HG03442 (cell line): ENCODE measurements around the gene PLPPR5.
"Not testable (repeated sequence)": the region's sequence is repeated elsewhere in the genome, so short reads cannot be mapped to it uniquely, and the experiment has no call there.

Experiments
- ATAC-seq: cut with Tn5 transposase; IDR thresholded peaks from one replicate; pipeline ENCODE4 v1.9.1; 2021; ENCODE audit warnings: mild to moderate bottlenecking, moderate library complexity; ENCODE audit not compliant: unreplicated experiment

Gene PLPPR5

DNA sequence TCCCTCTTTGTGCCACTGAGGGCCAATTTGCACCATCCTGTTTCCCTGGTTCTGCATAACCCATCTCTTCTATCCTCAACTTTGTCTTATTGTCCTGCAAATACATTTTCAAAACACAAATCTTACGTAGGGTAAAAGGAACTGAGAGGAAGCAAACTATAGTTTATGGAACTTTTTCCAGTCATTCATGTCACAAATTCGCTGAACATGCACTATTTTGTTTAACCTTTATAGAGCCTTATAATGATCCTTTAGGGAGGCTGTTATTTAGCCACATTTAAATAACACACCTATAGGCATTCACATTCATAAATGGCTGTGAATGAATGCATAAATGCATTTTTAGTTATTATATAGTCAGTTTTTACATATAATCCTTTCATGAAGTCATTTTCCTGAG is 85.0 kb downstream of the PLPPR5 start:
- no peak for ATAC-seq

DNA sequence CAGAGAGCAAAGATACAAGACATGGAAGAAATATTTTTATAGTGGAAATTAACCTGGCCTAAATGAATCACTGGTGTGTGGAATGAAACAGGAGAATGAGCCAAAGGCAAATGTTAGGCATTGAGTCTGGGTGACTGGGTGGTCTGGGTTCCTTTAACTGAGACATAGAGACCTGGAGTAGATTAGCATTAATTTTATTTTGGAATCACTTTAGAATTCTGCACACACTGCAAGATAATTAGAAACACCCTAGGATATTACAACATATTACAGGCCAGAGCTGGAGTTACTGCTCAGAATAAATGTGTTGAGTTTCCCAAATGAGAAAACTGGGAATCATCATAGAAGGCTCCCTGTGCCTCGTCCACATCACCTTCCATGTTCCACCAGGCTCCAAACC is 85.5 kb downstream of the PLPPR5 start:
- no peak for ATAC-seq

DNA sequence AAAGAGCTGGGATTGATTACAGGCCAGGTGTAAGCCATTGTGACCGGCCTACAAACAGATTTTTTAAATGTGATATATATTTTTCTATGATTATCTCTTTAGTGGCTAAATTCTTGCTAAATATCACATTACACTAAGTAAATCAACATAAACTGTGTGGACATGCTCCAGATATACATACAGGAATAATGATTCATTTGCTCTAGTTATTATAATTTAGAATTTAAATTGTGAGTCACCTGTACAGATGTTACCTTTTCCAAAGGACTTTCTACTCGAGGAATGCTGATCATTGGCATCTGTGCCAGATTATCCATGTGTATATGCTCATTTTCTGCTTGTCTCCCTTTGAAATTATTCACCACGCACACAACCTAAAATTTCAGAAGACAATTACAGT is 90.1 kb downstream of the PLPPR5 start:
- no peak for ATAC-seq

DNA sequence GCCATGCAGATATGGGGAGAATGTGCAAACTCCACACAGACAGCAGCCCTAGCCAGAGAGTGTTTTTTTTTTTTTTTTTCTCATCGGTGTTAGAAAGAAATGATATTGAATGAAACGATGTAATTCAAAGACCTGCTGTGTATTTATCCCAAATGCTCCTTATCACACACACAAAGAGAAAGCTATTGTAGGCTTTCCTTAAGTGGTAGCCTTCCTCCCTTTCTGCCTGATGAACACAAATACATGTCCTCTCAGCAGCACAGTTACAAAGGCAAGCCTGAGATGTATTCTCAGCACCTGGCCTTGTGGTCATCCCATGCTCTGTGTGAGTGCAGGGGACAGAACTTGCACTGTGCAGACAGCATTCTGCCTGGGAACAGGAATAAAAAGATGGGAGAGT is 93.8 kb downstream of the PLPPR5 start:
- no peak for ATAC-seq

DNA sequence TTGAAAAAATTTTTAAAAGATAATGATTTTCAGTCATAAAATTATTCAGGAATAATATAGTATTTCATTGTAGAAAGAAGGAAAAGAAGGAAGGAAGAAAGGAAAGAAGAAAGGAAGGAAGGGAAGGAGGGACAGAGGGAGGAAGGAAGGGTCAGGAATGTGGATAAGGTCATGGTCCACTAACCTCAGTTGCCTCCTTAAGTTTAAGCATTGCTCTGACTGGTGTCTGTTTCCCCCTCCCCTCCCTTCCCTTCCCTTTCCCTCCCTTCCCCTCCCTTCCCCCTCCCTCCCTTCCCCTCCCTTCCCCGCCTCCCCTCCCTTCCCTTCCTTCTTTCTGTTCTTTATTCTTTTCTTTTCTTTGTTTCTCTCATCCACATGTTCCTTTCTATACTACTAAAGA is 95.7 kb downstream of the PLPPR5 start:
- no peak for ATAC-seq

DNA sequence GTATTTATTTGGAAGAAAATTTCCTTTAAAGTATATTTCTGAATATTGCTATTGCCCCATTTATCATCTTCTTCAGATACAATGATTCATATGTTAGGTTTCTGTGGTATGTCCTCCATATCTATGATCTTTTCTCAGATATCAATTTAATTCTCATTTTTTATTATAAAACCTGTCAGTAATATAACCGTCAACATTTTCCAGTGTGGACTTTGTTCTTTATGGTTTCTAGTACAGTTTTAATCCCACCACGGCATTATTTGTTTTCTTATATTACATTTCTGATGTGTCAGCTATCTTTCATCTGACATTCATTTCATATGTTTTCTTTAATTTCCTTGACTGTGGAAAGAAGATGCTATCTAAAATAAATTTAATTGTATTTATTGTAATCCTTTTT is 97.9 kb downstream of the PLPPR5 start:
- no peak for ATAC-seq

DNA sequence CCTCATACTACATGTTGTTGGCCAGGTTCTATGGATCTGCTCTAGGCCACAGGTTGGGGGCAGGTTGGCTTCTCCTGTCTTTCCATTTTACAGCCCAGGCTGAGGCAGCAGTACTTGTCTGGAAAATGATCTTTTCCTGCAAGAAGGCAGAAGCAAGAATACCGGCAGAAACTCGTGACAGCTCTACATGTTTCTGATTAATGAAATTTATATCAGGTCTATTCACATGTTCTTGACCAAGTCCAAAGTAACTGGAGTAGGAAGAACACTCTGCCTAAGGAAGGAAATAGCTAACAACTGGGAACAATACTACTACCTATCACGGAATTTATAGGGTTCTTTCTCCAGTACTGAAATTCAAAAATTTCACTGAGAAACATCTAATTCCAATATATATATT is 98.3 kb downstream of the PLPPR5 start:
- no peak for ATAC-seq

DNA sequence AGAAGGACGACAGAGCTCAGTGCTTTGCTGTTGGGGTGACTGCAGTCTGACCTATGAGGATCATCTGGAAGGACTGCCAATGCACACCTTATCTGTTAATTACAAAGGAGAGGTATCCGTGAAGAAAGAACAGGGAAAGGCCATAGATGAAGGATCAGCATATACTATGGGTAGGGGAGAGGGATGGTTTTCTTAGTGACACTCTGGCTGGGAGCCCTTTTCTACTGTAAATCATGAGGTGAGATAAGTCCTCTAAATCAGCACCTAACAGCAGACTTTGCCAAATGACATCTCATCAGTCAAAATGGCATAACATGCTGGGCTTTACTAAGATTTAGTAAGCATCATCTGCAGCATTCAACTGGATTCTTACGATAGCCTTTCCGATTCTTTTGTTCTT is 100.0 kb downstream of the PLPPR5 start:
- ATAC-seq = no peak

DNA sequence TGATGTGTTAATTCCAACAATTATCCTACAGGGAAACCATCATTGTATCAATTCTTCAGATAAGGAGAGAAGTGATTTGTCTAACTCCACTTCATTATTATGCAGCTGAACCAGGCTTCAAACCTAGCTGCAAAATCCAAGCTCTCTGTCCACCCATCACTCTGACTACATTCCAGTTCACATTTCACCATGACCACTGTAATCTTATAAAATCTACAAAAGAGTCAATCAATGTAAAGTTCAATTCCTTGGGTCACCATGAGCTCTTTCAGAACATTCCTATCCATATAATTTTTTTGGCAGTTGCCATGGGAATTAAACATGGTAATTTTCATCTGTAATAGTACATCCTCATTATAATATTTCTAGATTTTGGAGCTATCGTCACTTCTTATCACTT is 100.9 kb downstream of the PLPPR5 start:
- no peak for ATAC-seq

DNA sequence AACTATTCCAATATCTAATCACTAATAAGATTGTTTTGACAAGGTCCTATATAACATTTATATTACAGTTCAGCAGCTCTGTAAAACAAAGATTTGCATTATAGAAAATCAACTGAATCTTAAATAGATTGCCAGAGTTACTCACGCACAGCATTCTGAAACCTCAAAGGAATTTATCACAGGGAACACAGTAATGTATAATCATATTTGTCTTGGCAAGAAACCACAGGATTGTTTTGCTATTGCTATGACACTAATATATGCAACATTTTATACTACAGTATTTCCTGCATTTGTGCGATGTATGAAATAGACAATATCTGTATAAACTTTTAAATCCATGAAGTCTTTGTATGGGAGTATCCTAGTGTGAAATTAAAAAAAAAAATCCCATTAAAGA is 101.4 kb downstream of the PLPPR5 start:
- ATAC-seq = no peak

DNA sequence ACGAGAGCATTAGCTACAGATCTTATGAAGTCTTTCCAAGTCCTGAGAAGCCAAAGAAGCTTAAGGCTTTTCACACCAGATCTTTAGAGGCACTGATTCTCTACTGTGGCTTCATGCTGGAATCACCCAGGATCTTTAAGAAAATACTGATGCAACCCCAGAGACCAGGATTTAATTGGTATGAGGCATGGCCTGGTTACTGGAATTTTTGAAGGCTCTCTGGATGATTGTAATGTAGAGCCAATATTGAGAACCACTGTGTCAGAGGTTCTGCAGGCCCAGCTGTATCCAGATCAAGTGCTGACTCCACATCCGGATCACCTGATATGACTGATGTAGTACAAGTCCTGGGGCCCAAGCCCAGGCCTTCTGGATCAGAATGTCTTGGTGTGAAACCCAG is 105.7 kb downstream of the PLPPR5 start:
- ATAC-seq = no peak

DNA sequence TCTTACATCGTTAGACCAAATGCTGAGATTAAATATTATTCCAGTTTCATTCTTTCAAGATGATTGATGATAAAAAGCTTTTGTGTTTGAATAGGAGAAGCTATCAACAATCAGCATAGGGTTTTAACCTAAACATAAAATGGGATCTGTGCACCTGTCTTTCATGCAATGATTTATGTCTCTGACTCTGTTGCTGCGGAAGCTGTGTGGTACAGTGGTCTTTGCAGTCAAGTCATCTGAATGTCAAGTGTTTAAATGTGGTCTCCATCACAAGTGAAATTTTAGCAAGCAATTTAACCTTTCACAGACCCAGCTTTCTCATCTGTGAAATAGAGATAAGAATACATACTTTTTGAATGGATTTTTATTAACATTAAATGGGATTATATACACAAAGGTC is 107.2 kb downstream of the PLPPR5 start:
- no peak for ATAC-seq

DNA sequence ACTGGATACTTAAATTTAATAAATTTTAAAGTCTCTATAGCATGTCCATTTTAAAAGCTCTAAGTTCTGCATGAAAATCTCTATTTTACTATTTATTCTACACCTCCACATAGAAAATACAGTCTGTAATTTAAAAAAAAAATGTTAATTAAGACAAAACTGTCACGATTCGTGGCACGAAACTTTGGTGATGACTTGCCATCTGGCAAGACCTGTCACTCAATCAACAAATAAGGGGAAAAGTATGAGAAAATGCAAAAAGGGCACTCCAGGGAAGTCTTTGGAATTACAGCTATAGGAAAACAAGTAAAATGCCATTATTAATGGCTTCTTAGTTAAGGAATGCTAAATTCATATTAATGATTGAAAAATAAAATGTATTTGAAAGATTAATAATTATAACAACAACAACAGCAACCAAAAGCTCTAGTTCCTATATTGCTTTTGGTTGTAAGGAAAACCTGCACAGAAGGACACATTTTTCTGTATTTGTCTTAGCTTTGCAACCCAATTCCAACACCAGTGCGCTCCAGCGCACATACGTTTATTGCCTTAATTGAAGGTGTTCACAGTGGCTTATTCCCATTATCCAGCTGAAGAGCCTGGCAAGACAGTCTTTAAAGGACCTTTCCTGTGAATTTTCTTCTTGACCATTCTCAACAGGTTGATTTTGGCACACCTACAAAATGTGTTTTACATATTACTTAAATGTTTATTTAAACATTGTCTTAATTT is 107.8 kb downstream of the PLPPR5 start:
- ATAC-seq = no peak

DNA sequence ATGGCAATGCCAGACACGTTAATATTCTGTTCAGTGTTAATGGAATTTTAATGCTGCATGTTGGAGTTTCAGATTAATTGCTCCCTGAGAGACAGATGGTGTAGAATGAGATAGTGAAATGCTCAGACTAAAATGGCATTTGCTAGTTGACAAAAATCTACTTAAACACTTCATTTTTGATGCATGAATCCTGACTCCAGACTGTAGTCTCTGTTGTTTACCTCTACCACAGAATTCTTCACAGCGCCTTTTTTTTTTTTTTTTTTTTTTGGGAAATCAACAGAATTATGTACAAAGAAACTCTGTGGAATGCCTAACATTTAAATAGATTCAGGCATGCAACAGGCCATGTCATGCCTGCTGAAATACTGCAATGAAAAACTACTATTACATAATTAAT is 111.3 kb downstream of the PLPPR5 start:
- ATAC-seq = no peak

DNA sequence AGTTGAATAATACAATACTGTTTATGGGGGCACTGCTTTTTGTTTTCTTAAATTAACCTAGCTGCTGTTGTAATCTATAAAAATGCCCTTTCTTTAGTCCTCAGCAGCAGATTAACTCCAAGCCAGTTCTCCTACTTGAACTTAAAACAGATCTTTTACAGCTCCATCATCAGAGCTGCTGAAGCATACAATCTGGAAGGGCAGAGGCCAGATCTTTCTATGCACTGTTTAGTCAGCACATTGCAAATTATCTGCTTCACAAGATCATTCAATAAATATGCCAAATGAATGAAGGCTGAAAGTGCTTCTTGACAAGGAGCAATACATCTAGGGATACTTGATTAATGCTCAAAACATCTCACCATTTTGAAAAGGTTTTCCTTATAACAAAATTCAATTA is 115.8 kb downstream of the PLPPR5 start:
- no peak for ATAC-seq

DNA sequence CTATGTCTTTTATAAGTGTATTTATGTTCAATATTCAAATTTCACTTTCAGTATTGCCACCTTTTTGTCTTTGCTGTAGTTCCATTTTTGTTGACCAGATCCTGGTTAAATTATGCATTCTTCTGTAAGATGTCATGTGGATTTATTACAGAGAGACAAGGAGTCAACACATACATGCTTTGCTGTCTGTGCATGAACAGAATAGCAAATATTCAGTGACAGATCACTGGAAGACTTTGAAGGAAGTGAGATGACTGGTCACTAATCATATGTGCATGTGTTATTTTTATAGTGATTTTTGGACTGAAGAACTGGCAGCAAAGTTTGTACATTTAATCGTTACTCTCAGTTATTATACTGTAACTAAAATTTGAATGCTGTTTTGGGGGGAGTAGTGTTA is 117.2 kb downstream of the PLPPR5 start:
- ATAC-seq = no peak

DNA sequence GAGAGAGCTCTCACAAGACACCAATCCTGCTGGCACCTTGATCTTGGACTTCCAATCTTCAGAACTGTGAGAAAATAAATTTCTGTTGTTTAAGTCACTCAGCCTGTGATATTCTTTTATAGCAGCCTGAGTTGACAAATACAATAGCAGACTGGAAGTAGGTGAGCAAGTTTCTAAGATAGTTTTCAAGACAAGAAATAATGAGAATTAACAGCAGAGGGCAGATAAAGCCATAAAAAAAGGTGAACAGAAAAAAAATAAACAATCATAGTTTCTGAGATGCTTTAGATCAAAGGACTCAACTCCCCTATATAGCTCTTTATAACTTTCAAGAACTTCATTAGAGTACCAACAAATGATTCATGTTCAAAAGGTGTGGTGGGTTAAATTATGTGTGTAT is 119.8 kb downstream of the PLPPR5 start:
- no peak for ATAC-seq

DNA sequence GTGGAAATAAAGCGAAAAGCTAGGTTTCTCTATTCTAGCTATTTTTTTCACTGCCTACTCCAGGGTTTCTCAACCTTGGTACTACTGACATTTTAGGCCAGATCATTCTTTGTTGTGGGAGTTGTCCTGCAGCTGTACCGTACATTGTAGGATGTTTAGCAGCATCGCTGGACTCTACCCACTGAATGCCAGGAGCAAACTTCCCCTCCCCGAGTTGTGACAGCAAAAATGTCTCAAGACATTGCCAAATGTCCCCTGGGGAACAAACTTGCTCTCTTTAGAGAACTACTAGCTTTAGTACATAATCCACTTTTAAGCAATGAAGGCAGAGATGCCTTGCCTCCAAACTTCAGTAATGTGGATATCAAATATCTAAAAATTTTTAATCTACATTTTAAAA is 122.8 kb downstream of the PLPPR5 start:
- ATAC-seq = no peak

DNA sequence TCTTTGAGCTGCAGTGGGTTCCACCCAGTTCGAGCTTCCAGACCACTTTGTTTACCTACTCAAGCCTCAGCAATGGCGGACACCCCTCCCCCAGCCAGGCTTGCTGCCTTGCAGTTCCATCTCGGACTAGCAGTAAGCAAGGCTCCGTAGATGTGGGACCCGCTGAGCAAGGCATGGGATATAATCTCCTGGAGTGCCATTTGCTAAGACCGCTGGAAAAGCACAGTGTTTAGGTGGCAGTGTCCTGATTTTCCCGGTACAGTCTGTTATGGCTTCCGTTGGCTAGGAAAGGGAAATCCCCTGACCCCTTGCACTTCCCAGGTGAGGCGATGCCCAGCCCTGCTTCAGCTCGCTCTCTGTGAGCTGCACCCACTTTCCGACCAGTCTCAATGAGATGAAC is 123.4 kb downstream of the PLPPR5 start:
- not testable (repeated sequence) for ATAC-seq

DNA sequence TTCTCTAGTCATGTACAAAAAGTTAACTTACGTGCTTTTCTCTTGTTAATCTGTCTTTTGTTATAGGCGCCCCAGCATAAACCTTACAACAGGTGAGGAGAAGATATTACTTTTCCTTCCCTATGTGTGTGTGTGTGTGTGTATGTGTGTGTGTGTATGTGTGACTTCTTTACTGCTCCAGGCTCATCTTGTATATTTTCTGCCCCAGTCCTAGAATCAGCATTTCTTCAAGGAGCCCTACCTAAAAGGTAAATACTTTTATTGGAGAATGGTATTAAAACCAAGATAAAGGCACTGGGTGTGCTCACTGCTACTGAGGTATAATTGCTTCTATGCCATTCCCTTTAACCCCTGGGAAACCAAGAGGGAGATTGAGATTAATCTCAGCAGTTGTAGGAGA is 129.8 kb downstream of the PLPPR5 start:
- ATAC-seq = no peak

DNA sequence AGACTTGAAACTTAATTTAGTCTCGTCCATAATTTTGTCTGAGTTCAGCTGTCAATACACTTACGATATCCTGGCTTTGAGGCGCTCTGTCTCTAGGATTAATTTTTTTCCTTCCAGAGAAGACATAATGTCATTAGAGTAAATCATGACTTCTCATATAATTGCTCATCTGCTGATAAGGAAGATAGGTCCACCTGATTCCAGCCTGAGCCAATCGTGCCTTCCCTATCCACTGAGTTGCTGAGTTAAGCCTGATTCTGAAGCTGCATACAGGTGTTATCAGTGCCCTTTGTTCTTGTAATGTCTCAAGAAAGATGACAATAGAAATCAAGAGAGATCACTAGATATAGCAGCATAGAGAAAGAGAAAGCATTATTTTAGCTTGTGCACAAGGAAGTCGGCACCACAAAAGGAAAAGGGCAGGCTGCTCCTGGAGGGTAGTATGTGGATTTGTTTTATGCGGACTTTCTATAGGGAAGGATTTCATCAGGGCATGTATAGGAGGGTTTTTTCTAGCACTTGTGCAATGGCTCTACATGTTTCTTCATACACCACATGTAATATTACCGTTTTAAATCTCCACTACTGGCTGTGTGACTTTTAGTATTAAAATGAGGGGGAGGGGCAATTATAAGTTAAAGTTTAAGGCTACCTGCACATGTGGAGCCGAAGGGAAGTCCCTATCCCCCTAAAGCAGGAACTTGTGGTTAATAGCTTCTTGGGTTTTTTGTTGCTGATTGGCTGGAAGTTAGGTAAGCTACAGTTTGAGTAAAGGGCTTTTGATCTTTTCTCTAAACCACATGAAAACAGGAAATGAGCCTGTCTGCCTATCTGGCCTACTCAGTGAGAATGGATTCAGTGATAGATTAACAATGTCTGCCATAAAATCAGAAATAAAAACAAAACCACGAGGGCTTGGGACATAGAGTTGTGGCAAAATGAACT is 133.4 kb downstream of the PLPPR5 start:
- ATAC-seq = peak; percentile 99

DNA sequence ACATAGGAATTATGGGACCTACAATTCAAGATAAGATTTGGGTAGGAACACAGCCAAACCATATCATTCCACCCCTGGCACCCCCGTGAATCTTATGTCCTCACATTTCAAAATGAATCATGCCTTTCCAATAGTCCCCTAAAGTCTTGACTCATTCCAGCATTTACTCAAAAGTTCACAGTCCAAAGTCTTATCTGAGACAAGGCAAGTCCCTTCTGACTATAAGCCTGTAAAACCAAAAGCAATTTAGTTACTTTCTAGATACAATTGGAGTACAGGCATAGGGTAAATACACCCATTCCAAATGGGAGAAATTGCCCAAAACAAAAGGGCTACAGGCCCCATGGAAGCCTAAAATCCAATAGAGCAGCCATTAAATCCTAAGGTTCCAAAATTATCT is 138.9 kb downstream of the PLPPR5 start:
- no peak for ATAC-seq
